GM19351 (cell line): Measurements from ENCODE around the gene ALB.

Experiments
- ATAC-seq: cut with Tn5 transposase; IDR thresholded peaks from one replicate; pipeline ENCODE4 v1.9.1; 2021; ENCODE audit warnings: mild to moderate bottlenecking, moderate library complexity; ENCODE audit not compliant: unreplicated experiment

The ALB gene

GRCh38 chr4:73408181-73408867, 4.2 kb downstream of the ALB start:
- ATAC-seq, result no peak

- no peak for ATAC-seq
Observed at GRCh38 chr4:73409012-73409862, 5.2 kb downstream of the ALB start.

GRCh38 chr4:73409978-73410548, 6.0 kb downstream of the ALB start:
- ATAC-seq, result no peak

- ATAC-seq, result no peak
Observed at GRCh38 chr4:73410916-73411730, 7.0 kb downstream of the ALB start.

- ATAC-seq, result no peak
Observed at GRCh38 chr4:73411731-73412414, 7.8 kb downstream of the ALB start.

GRCh38 chr4:73413294-73413755, 9.2 kb downstream of the ALB start:
- no peak for ATAC-seq

- no peak for ATAC-seq
Observed at GRCh38 chr4:73414936-73415271, 10.8 kb downstream of the ALB start.

- no peak for ATAC-seq
Observed at GRCh38 chr4:73415807-73416238, 11.7 kb downstream of the ALB start.

GRCh38 chr4:73416423-73417087, 12.5 kb downstream of the ALB start:
- ATAC-seq, result no peak

GRCh38 chr4:73417342-73417741, 13.3 kb downstream of the ALB start:
- no peak for ATAC-seq

GRCh38 chr4:73417973-73418372, 13.9 kb downstream of the ALB start:
- no peak for ATAC-seq

GRCh38 chr4:73418677-73419076, 14.6 kb downstream of the ALB start:
- ATAC-seq, result no peak

- no peak for ATAC-seq
Observed at GRCh38 chr4:73419106-73420038, 15.3 kb downstream of the ALB start.

- ATAC-seq, result no peak
Observed at GRCh38 chr4:73420615-73421014, 16.5 kb downstream of the ALB start.

GRCh38 chr4:73421708-73422457, 17.8 kb downstream of the ALB start:
- no peak for ATAC-seq

GRCh38 chr4:73422458-73422752, 18.3 kb downstream of the ALB start:
- no peak for ATAC-seq

GRCh38 chr4:73423184-73423583, 19.1 kb downstream of the ALB start:
- no peak for ATAC-seq

GRCh38 chr4:73426666-73427065, 22.6 kb downstream of the ALB start:
- no peak for ATAC-seq
